Activated CD4-positive, alpha-beta T cell treated with anti-CD3 and anti-CD28 coated beads, Interleukin-2, amount 10 ng/mL, durations not matched to agents 24 days and 14 days (primary cell): ENCODE data around the gene CCDC200. TPM values are rescaled to one million over a fixed set of nuclear protein-coding genes. Genes with fewer than 3 reads are reported as not detected.
"Not testable (repeated sequence)": the region's sequence is repeated elsewhere in the genome, so short reads cannot be mapped to it uniquely, and the experiment has no call there.

Source experiments
- DNase-seq: peaks from one replicate; pipeline ENCODE4 v3.0.0; 2022
- H3K27ac Mint-ChIP-seq: one replicate; pipeline ENCODE4 v1.8.0; 2022; ENCODE audit warnings: mild to moderate bottlenecking, mixed read lengths
- H3K27me3 Mint-ChIP-seq: one replicate; pipeline ENCODE4 v1.8.0; 2022; ENCODE audit warnings: mixed read lengths
- H3K36me3 Mint-ChIP-seq: one replicate; pipeline ENCODE4 v1.8.0; 2022; ENCODE audit warnings: low read depth, mild to moderate bottlenecking, mixed read lengths
- H3K4me1 Mint-ChIP-seq: one replicate; pipeline ENCODE4 v1.8.0; 2021; ENCODE audit warnings: mixed read lengths
- H3K4me3 Mint-ChIP-seq: one replicate; pipeline ENCODE4 v1.8.0; 2022; ENCODE audit warnings: mild to moderate bottlenecking, moderate library complexity, mixed read lengths
- H3K9me3 Mint-ChIP-seq: one replicate; pipeline ENCODE4 v1.8.0; 2021; ENCODE audit warnings: mixed read lengths
- intact Hi-C: fragments of 100-400 bp; cut with micrococcal nuclease; formaldehyde crosslinking; loops from one replicate; pipeline ENCODE4 v1.15.1; 2023
- total RNA-seq: library from RNA; stranded (reverse); gene quantifications from 2 replicates; pipeline ENCODE4 v1.2.3, GENCODE V29; 2022

CCDC200 gene
- total RNA-seq, 1 donor from 2014 or later = 0.65 TPM

- H3K27ac Mint-ChIP-seq = peak overlapping the region; percentile 90
- H3K4me3 Mint-ChIP-seq = peak overlapping the region; percentile 99
- no peaks in the 10 kb centered on the region for H3K27me3 Mint-ChIP-seq
- H3K4me1 Mint-ChIP-seq = peaks cover 29% of the 10 kb centered on the region
- intact Hi-C loops = loop anchor here (5.0 kb wide), 2 partner anchors 83 to 188 kb away; partner anchors contain the start of genes BRCA1 and VAT1
- DNase-seq = no peak
- peaks cover 21% of the 10 kb centered on the region for H3K36me3 Mint-ChIP-seq
- H3K9me3 Mint-ChIP-seq = no peaks in the 10 kb centered on the region
These were observed 17.8 kb downstream of the CCDC200 start for GRCh38 chr17:43210576-43210975.

GRCh38 chr17:43203013-43203412 lies 25.4 kb downstream of the CCDC200 start:
- DNase-seq, H3K4me1 Mint-ChIP-seq, H3K9me3 Mint-ChIP-seq, H3K27ac Mint-ChIP-seq, H3K4me3 Mint-ChIP-seq, intact Hi-C loops, H3K27me3 Mint-ChIP-seq: not testable (repeated sequence)
- peaks cover 40% of the 10 kb centered on the region for H3K36me3 Mint-ChIP-seq

- H3K9me3 Mint-ChIP-seq = no peaks in the 10 kb centered on the region
- peaks cover 48% of the 10 kb centered on the region for H3K36me3 Mint-ChIP-seq
- intact Hi-C loops = no loop called here
- no peaks in the 10 kb centered on the region for H3K27me3 Mint-ChIP-seq
- H3K27ac Mint-ChIP-seq = peak overlapping the region; percentile 76
- DNase-seq = no peak
- peaks cover 7% of the 10 kb centered on the region for H3K4me1 Mint-ChIP-seq
- no peak overlapping the region for H3K4me3 Mint-ChIP-seq
These were observed 28.3 kb downstream of the CCDC200 start for GRCh38 chr17:43200127-43200526.

- Mint-ChIP-seq H3K9me3 (no peaks in the 10 kb centered on the region), H3K27me3 (no peaks in the 10 kb centered on the region), H3K27ac (peak overlapping the region; percentile 76), H3K4me1 (peaks cover 7% of the 10 kb centered on the region), H3K4me3 (no peak overlapping the region), H3K36me3 (peaks cover 53% of the 10 kb centered on the region)
- no peak for DNase-seq
- intact Hi-C loops = no loop called here
These were observed 28.8 kb downstream of the CCDC200 start for GRCh38 chr17:43199633-43200032.

- intact Hi-C loops = no loop called here
These were observed 35.2 kb downstream of the CCDC200 start for GRCh38 chr17:43193251-43193650.

GRCh38 chr17:43186656-43187055 lies 41.8 kb downstream of the CCDC200 start:
- DNase-seq, H3K4me3 Mint-ChIP-seq, H3K4me1 Mint-ChIP-seq, H3K27ac Mint-ChIP-seq, H3K27me3 Mint-ChIP-seq, H3K9me3 Mint-ChIP-seq, intact Hi-C loops: not testable (repeated sequence)
- peaks cover 45% of the 10 kb centered on the region for H3K36me3 Mint-ChIP-seq

More at GRCh38 chr17:43193251-43193650, 35.2 kb downstream of the CCDC200 start:
- no peaks in the 10 kb centered on the region for H3K9me3 Mint-ChIP-seq
- no peak overlapping the region for H3K4me3 Mint-ChIP-seq
- DNase-seq = no peak
- no peaks in the 10 kb centered on the region for H3K4me1 Mint-ChIP-seq
- H3K36me3 Mint-ChIP-seq = peaks cover 69% of the 10 kb centered on the region
- H3K27ac Mint-ChIP-seq = no peak overlapping the region
- H3K27me3 Mint-ChIP-seq = no peaks in the 10 kb centered on the region

- Mint-ChIP-seq H3K4me3 (no peak overlapping the region), H3K36me3 (peaks cover 35% of the 10 kb centered on the region), H3K9me3 (no peaks in the 10 kb centered on the region), H3K27me3 (no peaks in the 10 kb centered on the region), H3K4me1 (no peaks in the 10 kb centered on the region), H3K27ac (no peak overlapping the region)
- DNase-seq = no peak
- intact Hi-C loops = no loop called here
These were observed 44.5 kb downstream of the CCDC200 start for GRCh38 chr17:43183921-43184320.

- intact Hi-C loops = no loop called here
- Mint-ChIP-seq H3K4me3 (peak overlapping the region; percentile 74), H3K9me3 (no peaks in the 10 kb centered on the region), H3K27me3 (no peaks in the 10 kb centered on the region), H3K36me3 (peaks cover 41% of the 10 kb centered on the region), H3K4me1 (peaks cover 40% of the 10 kb centered on the region), H3K27ac (peak overlapping the region; percentile 96)
- DNase-seq = no peak
These were observed 52.3 kb downstream of the CCDC200 start for GRCh38 chr17:43176119-43176570.

GRCh38 chr17:43175213-43176118 lies 53.0 kb downstream of the CCDC200 start:
- H3K27ac Mint-ChIP-seq = peak overlapping the region; percentile 96
- H3K4me1 Mint-ChIP-seq = peaks cover 40% of the 10 kb centered on the region
- intact Hi-C loops = no loop called here
- peaks cover 37% of the 10 kb centered on the region for H3K36me3 Mint-ChIP-seq
- DNase-seq = no peak
- no peaks in the 10 kb centered on the region for H3K9me3 Mint-ChIP-seq
- H3K4me3 Mint-ChIP-seq = peak overlapping the region; percentile 74
- H3K27me3 Mint-ChIP-seq = no peaks in the 10 kb centered on the region

GRCh38 chr17:43171586-43172487 lies 56.6 kb downstream of the CCDC200 start:
- Mint-ChIP-seq H3K9me3 (no peaks in the 10 kb centered on the region), H3K4me1 (peaks cover 34% of the 10 kb centered on the region), H3K27ac (no peak overlapping the region), H3K4me3 (no peak overlapping the region), H3K27me3 (no peaks in the 10 kb centered on the region), H3K36me3 (peaks cover 22% of the 10 kb centered on the region)
- peak; percentile 72 for DNase-seq
- intact Hi-C loops = loop anchor here (1.0 kb wide), 1 partner anchor 148 kb away; no protein-coding TSS in a partner anchor

Other genes with a start within 250 kb of the CCDC200 start
- gene PTGES3L, start 248.5 kb downstream of the CCDC200 start, total RNA-seq = 0.66 and 1.4 TPM in 2 replicates
- gene RUNDC1, start 248.1 kb downstream of the CCDC200 start, total RNA-seq = 20.2 and 20.5 TPM in 2 replicates
- 1,178 and 1,206 TPM in 2 replicates for gene RPL27, start 230.2 kb downstream of the CCDC200 start, total RNA-seq
- gene IFI35, start 221.8 kb downstream of the CCDC200 start, total RNA-seq = 51.9 and 55.2 TPM in 2 replicates
- gene VAT1, start 206.2 kb downstream of the CCDC200 start, total RNA-seq = 17.9 and 18.8 TPM in 2 replicates
- gene RND2, start 203.4 kb downstream of the CCDC200 start, total RNA-seq = 0.07 TPM in 2 replicates
- 88.1 and 93.3 TPM in 2 replicates for gene BRCA1, start 103.3 kb downstream of the CCDC200 start, total RNA-seq
- 51.2 and 53.5 TPM in 2 replicates for gene NBR1, start 57.4 kb downstream of the CCDC200 start, total RNA-seq
- 17.9 and 19.1 TPM in 2 replicates for gene TMEM106A, start 16.7 kb downstream of the CCDC200 start, total RNA-seq
- gene RNU2-1, start 5.4 kb upstream of the CCDC200 start, total RNA-seq = 5,051 and 5,500 TPM in 2 replicates
- 3.3 and 3.5 TPM in 2 replicates for gene ARL4D, start 170.4 kb upstream of the CCDC200 start, total RNA-seq